Skeletal muscle tissue (tissue), 4 donors: Measurements from ENCODE around the gene ANXA6. TPM values are rescaled to one million over a fixed set of nuclear protein-coding genes. Genes with fewer than 3 reads are reported as not detected.
A peak's percentile ranks its signal among the peaks of the same experiment; 100 is the strongest.

Experiments used
- H3K27ac ChIP-seq: one replicate; pipeline ENCODE4 v1.7.0; 2013; ENCODE audit warnings: mild to moderate bottlenecking, low read depth, low read length, inconsistent platforms
- H3K27me3 ChIP-seq, 3 donors: one replicate each; pipeline ENCODE4 v1.7.0; 2013; ENCODE audit warnings: low read length in 3 of 3; ENCODE audit not compliant: control insufficient read depth in 3 of 3, insufficient read depth in 3 of 3
- H3K36me3 ChIP-seq, 3 donors: one replicate each; pipeline ENCODE4 v1.7.0; 2013; ENCODE audit warnings: low read length in 3 of 3; ENCODE audit not compliant: control insufficient read depth in 3 of 3, insufficient read depth in 3 of 3
- H3K4me1 ChIP-seq, 3 donors: one replicate each; pipeline ENCODE4 v1.7.0; 2013; ENCODE audit warnings: low read length in 3 of 3, mild to moderate bottlenecking in 3 of 3; ENCODE audit not compliant: control insufficient read depth in 3 of 3, insufficient read depth in 3 of 3
- H3K4me3 ChIP-seq, 3 donors: one replicate each; pipeline ENCODE4 v1.7.0; 2013; ENCODE audit warnings: low read length in 3 of 3
- H3K9ac ChIP-seq, 3 donors: one replicate each; pipeline ENCODE4 v1.7.0; 2013; ENCODE audit warnings: low read length in 3 of 3, mild to moderate bottlenecking in 3 of 3, moderate library complexity in 2 of 3, low read depth in 1 of 3
- H3K9me3 ChIP-seq, 3 donors: one replicate each; pipeline ENCODE4 v1.7.0; 2013; ENCODE audit warnings: low read length in 3 of 3; ENCODE audit not compliant: control insufficient read depth in 3 of 3
- total RNA-seq: library from RNA; depleted of rRNA; stranded (reverse); fragments of >200 nt; gene quantifications from one replicate; pipeline ENCODE4 v1.2.3, GENCODE V29; 2014
- donor health status: Osteomylitis.

Gene ANXA6
- total RNA-seq, 1 donor from 2014 or later, result 361 TPM

- Histone ChIP-seq H3K9ac (no peak overlapping the region), H3K27ac (peak overlapping the region; percentile 33), H3K27me3 (no peaks in the 10 kb centered on the region), H3K4me3 (no peak overlapping the region), H3K9me3 (no peaks in the 10 kb centered on the region), H3K36me3 (peaks cover 19 to 30% (median 29%) of the 10 kb centered on the region in 3 donors), H3K4me1 (peaks cover 79 to 92% (median 89%) of the 10 kb centered on the region in 3 donors)
These were observed 92.0 kb downstream of the ANXA6 start for GRCh38 chr5:151065609-151066008.

GRCh38 chr5:151064916-151065499 lies 92.6 kb downstream of the ANXA6 start:
- Histone ChIP-seq H3K36me3 (peaks cover 22 to 34% (median 32%) of the 10 kb centered on the region in 3 donors), H3K27me3 (no peaks in the 10 kb centered on the region), H3K4me3 (no peak overlapping the region), H3K4me1 (peaks cover 80 to 92% (median 90%) of the 10 kb centered on the region in 3 donors), H3K27ac (peak overlapping the region; percentile 93), H3K9ac (peak overlapping the region in 1 of 3 donors; percentile 51), H3K9me3 (no peaks in the 10 kb centered on the region)

- Histone ChIP-seq H3K9me3 (no peaks in the 10 kb centered on the region), H3K27ac (peak overlapping the region; percentile 93), H3K4me1 (peaks cover 81 to 92% (median 90%) of the 10 kb centered on the region in 3 donors), H3K27me3 (no peaks in the 10 kb centered on the region), H3K9ac (peak overlapping the region; percentile 39 to 76 (median 54)), H3K36me3 (peaks cover 32 to 45% (median 42%) of the 10 kb centered on the region in 3 donors), H3K4me3 (peak overlapping the region in 2 of 3 donors; percentile 44 to 66)
These were observed 94.2 kb downstream of the ANXA6 start for GRCh38 chr5:151063142-151063989.

- Histone ChIP-seq H3K9me3 (no peaks in the 10 kb centered on the region), H3K36me3 (peaks cover 38 to 49% (median 47%) of the 10 kb centered on the region in 3 donors), H3K4me1 (peaks cover 74 to 86% (median 85%) of the 10 kb centered on the region in 3 donors), H3K9ac (peak overlapping the region; percentile 28 to 76 (median 48)), H3K4me3 (peak overlapping the region in 2 of 3 donors; percentile 44 to 66), H3K27me3 (no peaks in the 10 kb centered on the region), H3K27ac (peak overlapping the region; percentile 93)
These were observed 95.0 kb downstream of the ANXA6 start for GRCh38 chr5:151062405-151063141.

GRCh38 chr5:151060742-151061141 lies 96.8 kb downstream of the ANXA6 start:
- Histone ChIP-seq H3K36me3 (peaks cover 52 to 58% (median 57%) of the 10 kb centered on the region in 3 donors), H3K9ac (no peak overlapping the region), H3K9me3 (no peaks in the 10 kb centered on the region), H3K4me1 (peaks cover 57 to 68% (median 66%) of the 10 kb centered on the region in 3 donors), H3K27me3 (no peaks in the 10 kb centered on the region), H3K4me3 (peak overlapping the region in 1 of 3 donors; percentile 7), H3K27ac (peak overlapping the region; percentile 74)

- no peaks in the 10 kb centered on the region for H3K27me3 ChIP-seq
- no peaks in the 10 kb centered on the region for H3K9me3 ChIP-seq
- H3K27ac ChIP-seq, result peak overlapping the region; percentile 74
- peaks cover 68 to 73% (median 69%) of the 10 kb centered on the region in 3 donors for H3K36me3 ChIP-seq
- peak overlapping the region in 2 of 3 donors; percentile 15 to 68 for H3K9ac ChIP-seq
- H3K4me3 ChIP-seq, result no peak overlapping the region
- H3K4me1 ChIP-seq, result peaks cover 48 to 59% (median 58%) of the 10 kb centered on the region in 3 donors
These were observed 98.6 kb downstream of the ANXA6 start for GRCh38 chr5:151058891-151059489.

- H3K9me3 ChIP-seq, result no peaks in the 10 kb centered on the region
- peaks cover 47 to 59% (median 58%) of the 10 kb centered on the region in 3 donors for H3K4me1 ChIP-seq
- peaks cover 70 to 78% (median 75%) of the 10 kb centered on the region in 3 donors for H3K36me3 ChIP-seq
- H3K27me3 ChIP-seq, result no peaks in the 10 kb centered on the region
- peak overlapping the region in 1 of 3 donors; percentile 68 for H3K9ac ChIP-seq
- peak overlapping the region; percentile 74 for H3K27ac ChIP-seq
- no peak overlapping the region for H3K4me3 ChIP-seq
These were observed 99.3 kb downstream of the ANXA6 start for GRCh38 chr5:151058301-151058700.

- H3K9me3 ChIP-seq, result no peaks in the 10 kb centered on the region
- H3K4me3 ChIP-seq, result no peak overlapping the region
- H3K36me3 ChIP-seq, result peaks cover 60 to 76% (median 66%) of the 10 kb centered on the region in 3 donors
- no peak overlapping the region for H3K9ac ChIP-seq
- no peak overlapping the region for H3K27ac ChIP-seq
- peaks cover 40 to 55% (median 55%) of the 10 kb centered on the region in 3 donors for H3K4me1 ChIP-seq
- no peaks in the 10 kb centered on the region for H3K27me3 ChIP-seq
These were observed 100.9 kb downstream of the ANXA6 start for GRCh38 chr5:151056379-151057325.
